ENCODE measurements around the gene LIN37.

GRCh38 chr19:35792888-35793287 lies 44.5 kb downstream of the LIN37 start:
- no peak for TF ChIP-seq CTCF (IDR thresholded peaks at IDR 0.05; ENCODE audit: poor library complexity)
- TF ChIP-seq EZH2 (IDR thresholded peaks at IDR 0.05; ENCODE audit: borderline replicate concordance) = no peak
- no peak for TF ChIP-seq EZH2phosphoT487 (IDR thresholded peaks at IDR 0.05; ENCODE audit: low read depth, severe bottlenecking, unreplicated experiment)

All from hepatocyte (in vitro differentiated cells).